GM12878 (cell line): ENCODE measurements around the gene NFATC2. TPM values are rescaled to one million over a fixed set of nuclear protein-coding genes. Genes with fewer than 3 reads are reported as not detected.

Source experiments
- ATAC-seq: fragments of 200-7000 bp; cut with Tn5 transposase; 3 replicates; pipeline ENCODE4 v1.9.1; 2020; ENCODE audit warnings: mild to moderate bottlenecking, moderate library complexity
- BruUV-seq: library from RNA; stranded (reverse); fragments of 400-500 nt; replicated peaks from 2 replicates; lab custom pipeline; 2021; lab: Mats Ljungman, UMichigan
- CTCF ChIA-PET: fragments of 300-600 bp; sonication (Branson Sonifier 250); formaldehyde crosslinking; extraction: SDS; loops from one replicate; lab custom pipeline; 2021; ENCODE audit warnings: inconsistent platforms; lab: Yijun Ruan, JAX
- POLR2A ChIA-PET: fragments of 350-600 bp; formaldehyde crosslinking; extraction: SDS; loops from one replicate; lab custom pipeline; 2021; ENCODE audit warnings: inconsistent platforms; lab: Charles Lee
- RAD21 ChIA-PET: fragments of 300-600 bp; sonication (Branson Sonifier 250); formaldehyde crosslinking; loops from one replicate; lab custom pipeline; 2023; ENCODE audit warnings: antibody characterized with exemption; ENCODE audit not compliant: unreplicated experiment; lab: Charles Lee
- SMC1A ChIA-PET: fragments of 300-600 bp; sonication (Branson Sonifier 250); formaldehyde crosslinking; loops from one replicate; lab custom pipeline; 2023; ENCODE audit not compliant: unreplicated experiment, uncharacterized antibody; lab: Charles Lee
- DNase-seq: peaks from one replicate; pipeline ENCODE4 v3.0.0-alpha.2; 2011; ENCODE audit warnings: low read depth, low spot score
- FAIRE-seq: peaks from 3 replicates; lab custom pipeline; 2011; peaks lifted over from hg19 to GRCh38; lab: Jason Lieb, UNC
- H2AFZ ChIP-seq: 2 replicates; pipeline ENCODE4 v1.6.0; 2011; ENCODE audit warnings: low read depth, low read length, control low read depth; ENCODE audit not compliant: control insufficient read depth
- H3K27ac ChIP-seq: 2 replicates; pipeline ENCODE4 v1.5.1; 2011; ENCODE audit warnings: control low read depth; ENCODE audit not compliant: control insufficient read depth, insufficient read depth
- H3K27me3 ChIP-seq, 2 experiments: replicated peaks in 1 of 2; 2 replicates each; pipeline versions ENCODE4 v1.6.0 to v1.6.1; 2011; ENCODE audit warnings: low read length in 1 of 2; ENCODE audit not compliant: control insufficient read depth in 2 of 2, insufficient read depth in 2 of 2
- H3K36me3 ChIP-seq, 2 experiments: 2 replicates each; pipeline ENCODE4 v1.5.1; 2011; ENCODE audit warnings: low read length in 1 of 2; ENCODE audit not compliant: control insufficient read depth in 2 of 2, insufficient read depth in 2 of 2
- H3K4me1 ChIP-seq: 2 replicates; pipeline ENCODE4 v1.6.1; 2011; ENCODE audit warnings: mild to moderate bottlenecking, low read length, moderate library complexity, mixed read lengths; ENCODE audit not compliant: control insufficient read depth, insufficient read depth
- H3K4me2 ChIP-seq: 2 replicates; pipeline ENCODE4 v1.6.0; 2011; ENCODE audit warnings: control low read depth; ENCODE audit not compliant: control insufficient read depth, insufficient read depth
- H3K4me3 ChIP-seq: fragments of 200-600 bp; sonication (generic); 2 replicates; pipeline ENCODE4 v1.5.1; 2016
- H3K79me2 ChIP-seq: 2 replicates; pipeline ENCODE4 v1.6.0; 2011; ENCODE audit warnings: low read length; ENCODE audit not compliant: control insufficient read depth, insufficient read depth
- H3K9ac ChIP-seq: 2 replicates; pipeline ENCODE4 v1.8.0; 2011; ENCODE audit warnings: low read length, control low read depth, mixed read lengths; ENCODE audit not compliant: control insufficient read depth, insufficient read depth
- H3K9me3 ChIP-seq: replicated peaks from 3 replicates; pipeline ENCODE4 v1.5.1; 2011; ENCODE audit warnings: mild to moderate bottlenecking, low read length; ENCODE audit not compliant: control insufficient read depth, insufficient read depth
- H4K20me1 ChIP-seq: 2 replicates; pipeline ENCODE4 v1.6.0; 2011; ENCODE audit not compliant: control insufficient read depth, insufficient read depth
- ATF3 ChIP-seq: IDR thresholded peaks from 2 replicates; pipeline ENCODE4 v1.6.1; 2011; ENCODE audit warnings: low read depth, mild to moderate bottlenecking, low read length, moderate library complexity, borderline replicate concordance; ENCODE audit errors: extremely low read depth
- ETV6 ChIP-seq, 2 experiments: fragments of 450-650 bp in 1 of 2; IDR thresholded peaks in 1 of 2; conservative IDR thresholded peaks in 1 of 2; 2 replicates each; pipeline ENCODE4 v1.6.1; 2014; ENCODE audit warnings: antibody characterized with exemption in 1 of 2, borderline replicate concordance in 1 of 2, low read depth in 1 of 2, mild to moderate bottlenecking in 1 of 2, moderate library complexity in 1 of 2
- NR2F1 ChIP-seq: fragments of 450-650 bp; conservative IDR thresholded peaks from 2 replicates; pipeline ENCODE4 v1.6.1; 2017; ENCODE audit warnings: mild to moderate bottlenecking
- PKNOX1 ChIP-seq: fragments of 450-650 bp; IDR thresholded peaks from 2 replicates; pipeline ENCODE4 v1.6.1; 2016; ENCODE audit warnings: mild to moderate bottlenecking
- SUPT20H ChIP-seq: IDR thresholded peaks from 2 replicates; pipeline ENCODE4 v1.6.1; 2011; ENCODE audit warnings: low read depth, mild to moderate bottlenecking, low read length, moderate library complexity, borderline replicate concordance; ENCODE audit not compliant: control insufficient read depth
- WGBS: methylation state at CpG from one replicate; pipeline ENCODE4 v1.1.6; 2016; ENCODE audit warnings: low lambda C conversion rate; ENCODE audit not compliant: insufficient replicate concordance, insufficient coverage; ENCODE audit errors: missing lambda C conversion rate; 5-methylcytosine and 5-hydroxymethylcytosine counted together
- in situ Hi-C: fragments of 300-500 bp; cut with MboI; formaldehyde crosslinking; loops from 9 replicates; pipeline ENCODE4 v1.14.3; 2018; ENCODE audit warnings: mixed read lengths
- intact Hi-C: fragments of 100-400 bp; cut with micrococcal nuclease; formaldehyde crosslinking; loops from one replicate; pipeline ENCODE4 v1.14.2; 2022; ENCODE audit not compliant: unreplicated experiment
- polyA plus RNA-seq, 11 experiments: library from polyadenylated mRNA; depleted of rRNA in 4 of 11; unstranded in 6 of 11; stranded (reverse) in 5 of 11; fragments of >200 nt; fragmentation: Nextera tagmentation in 4 of 11; fragmentation: Illumina TruSeq in 1 of 11; extraction: Ambion mirVana in 4 of 11; extraction: Trizol in 1 of 11; gene quantifications; 1 replicate in 1 of 11; 2 replicates in 10 of 11; pipeline versions ENCODE4 v1.2.1 to v1.2.3, GENCODE V29; 2011 to 2016; ENCODE audit warnings: inconsistent platforms in 2 of 11, missing spikeins in 2 of 11, low read depth in 1 of 11
- total RNA-seq, 4 experiments: library from RNA; depleted of rRNA in 3 of 4; stranded (reverse); fragments of >200 nt in 3 of 4; fragmentation: Illumina TruSeq in 1 of 4; extraction: Trizol in 1 of 4; gene quantifications; 2 replicates each; pipeline versions ENCODE4 v1.2.1 to v1.2.3, GENCODE V29; 2013 to 2021

NFATC2 gene
- total and polyA plus RNA-seq, 10 of the 15 experiments (the other 5 are each of a cell fraction or from before 2014, with no cell fraction given), result 3.3 to 20.0 (median 7.3) TPM

- TF ChIP-seq SUPT20H (no peak), ATF3 (no peak), ETV6 (conservative IDR thresholded peaks at IDR 0.05 in 1 of 2, IDR thresholded peaks at IDR 0.05 in 1 of 2; ENCODE audit: borderline replicate concordance in 1 of 2, low read depth in 1 of 2) (no peak), NR2F1 (no peak)
- intact Hi-C loops, result no loop called here
- H3K4me1 ChIP-seq, result peaks cover 8% of the 10 kb centered on the region
- CTCF ChIA-PET, result no interaction called here
- H3K9ac ChIP-seq, result no peak overlapping the region
- no peaks in the 10 kb centered on the region for H3K79me2 ChIP-seq
- no TSS peak for BruUV-seq
- no peak overlapping the region for H2AFZ ChIP-seq
- H3K27ac ChIP-seq, result no peak overlapping the region
- no peak overlapping the region for H3K4me3 ChIP-seq
- 72% methylated on average over 6 of the region's 6 CpGs for WGBS
- ATAC-seq, result no peak
- H3K36me3 ChIP-seq, result peaks cover 11 to 28% of the 10 kb centered on the region in 2 experiments
- no peaks in the 10 kb centered on the region for H3K27me3 ChIP-seq
- H3K4me2 ChIP-seq, result no peak overlapping the region
- no peaks in the 10 kb centered on the region for H4K20me1 ChIP-seq
- RAD21 ChIA-PET, result no interaction called here
- SMC1A ChIA-PET, result no interaction called here
- POLR2A ChIA-PET, result no interaction called here
- in situ Hi-C loops, result loop anchor here (5.0 kb wide), 1 partner anchor 53 kb away; no protein-coding TSS in a partner anchor
- no peaks in the 10 kb centered on the region for H3K9me3 ChIP-seq
- FAIRE-seq, result no peak
- DNase-seq, result no peak
These were observed 107.8 kb downstream of the NFATC2 start for GRCh38 chr20:51434580-51435247.

- TF ChIP-seq PKNOX1, result no peak
- FAIRE-seq (no peak), DNase-seq (no peak), ATAC-seq (no peak)
- Histone ChIP-seq H3K79me2 (no peaks in the 10 kb centered on the region), H3K27me3 (no peaks in the 10 kb centered on the region), H3K9me3 (no peaks in the 10 kb centered on the region), H3K4me1 (peaks cover 8% of the 10 kb centered on the region), H2AFZ (no peak overlapping the region), H3K9ac (no peak overlapping the region), H3K27ac (no peak overlapping the region), H3K4me2 (no peak overlapping the region), H3K36me3 (peaks cover 14 to 25% of the 10 kb centered on the region in 2 experiments), H3K4me3 (no peak overlapping the region), H4K20me1 (no peaks in the 10 kb centered on the region)
- 36% methylated on average over 2 of the region's 2 CpGs for WGBS
- in situ Hi-C loops, result no loop called here
- BruUV-seq, result no TSS peak
- CTCF ChIA-PET, result no interaction called here
- POLR2A ChIA-PET, result no interaction called here
- SMC1A ChIA-PET, result no interaction called here
- intact Hi-C loops, result no loop called here
- RAD21 ChIA-PET, result no interaction called here
These were observed 108.5 kb downstream of the NFATC2 start for GRCh38 chr20:51434026-51434425.
